ENCODE data around the gene PYDC1. TPM values are rescaled to one million over a fixed set of nuclear protein-coding genes. Genes with fewer than 3 reads are reported as not detected.
A peak's percentile ranks its signal among the peaks of the same experiment; 100 is the strongest.

The PYDC1 gene
- total and polyA plus RNA-seq, 2 of the 13 experiments (the other 11 are each of a cell fraction or from before 2014, with no cell fraction given), result not detected

GRCh38 chr16:31215287-31216162, 1.4 kb downstream of the PYDC1 start (continued):
- 0 out of 2 replicates have a peak, but pooled peaks have one; percentile 33 for TF ChIP-seq SP5 (CRISPR knock-in tag; IDR thresholded peaks at IDR 0.05; ENCODE audit: borderline replicate concordance, low read depth)
- 0 out of 2 replicates have a peak, but pooled peaks have one; percentile 45 for TF ChIP-seq MTF2 (CRISPR knock-in tag; IDR thresholded peaks at IDR 0.05; ENCODE audit: borderline replicate concordance)
- TF ChIP-seq NBN (conservative IDR thresholded peaks at IDR 0.05), result no peak
- no peak for TF ChIP-seq GLI4 (CRISPR knock-in tag; IDR thresholded peaks at IDR 0.05; ENCODE audit: borderline replicate concordance)
- no peak for TF ChIP-seq ZNF343 (CRISPR knock-in tag; IDR thresholded peaks at IDR 0.05)
- TF ChIP-seq, protein P1, sequence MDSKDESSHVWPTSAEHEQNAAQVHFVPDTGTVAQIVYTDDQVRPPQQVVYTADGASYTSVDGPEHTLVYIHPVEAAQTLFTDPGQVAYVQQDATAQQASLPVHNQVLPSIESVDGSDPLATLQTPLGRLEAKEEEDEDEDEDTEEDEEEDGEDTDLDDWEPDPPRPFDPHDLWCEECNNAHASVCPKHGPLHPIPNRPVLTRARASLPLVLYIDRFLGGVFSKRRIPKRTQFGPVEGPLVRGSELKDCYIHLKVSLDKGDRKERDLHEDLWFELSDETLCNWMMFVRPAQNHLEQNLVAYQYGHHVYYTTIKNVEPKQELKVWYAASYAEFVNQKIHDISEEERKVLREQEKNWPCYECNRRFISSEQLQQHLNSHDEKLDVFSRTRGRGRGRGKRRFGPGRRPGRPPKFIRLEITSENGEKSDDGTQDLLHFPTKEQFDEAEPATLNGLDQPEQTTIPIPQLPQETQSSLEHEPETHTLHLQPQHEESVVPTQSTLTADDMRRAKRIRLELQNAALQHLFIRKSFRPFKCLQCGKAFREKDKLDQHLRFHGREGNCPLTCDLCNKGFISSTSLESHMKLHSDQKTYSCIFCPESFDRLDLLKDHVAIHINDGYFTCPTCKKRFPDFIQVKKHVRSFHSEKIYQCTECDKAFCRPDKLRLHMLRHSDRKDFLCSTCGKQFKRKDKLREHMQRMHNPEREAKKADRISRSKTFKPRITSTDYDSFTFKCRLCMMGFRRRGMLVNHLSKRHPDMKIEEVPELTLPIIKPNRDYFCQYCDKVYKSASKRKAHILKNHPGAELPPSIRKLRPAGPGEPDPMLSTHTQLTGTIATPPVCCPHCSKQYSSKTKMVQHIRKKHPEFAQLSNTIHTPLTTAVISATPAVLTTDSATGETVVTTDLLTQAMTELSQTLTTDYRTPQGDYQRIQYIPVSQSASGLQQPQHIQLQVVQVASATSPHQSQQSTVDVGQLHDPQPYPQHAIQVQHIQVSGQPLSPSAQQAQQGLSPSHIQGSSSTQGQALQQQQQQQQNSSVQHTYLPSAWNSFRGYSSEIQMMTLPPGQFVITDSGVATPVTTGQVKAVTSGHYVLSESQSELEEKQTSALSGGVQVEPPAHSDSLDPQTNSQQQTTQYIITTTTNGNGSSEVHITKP (CRISPR knock-in tag; IDR thresholded peaks at IDR 0.05; ENCODE audit: low read depth), result peak; percentile 83

DNA sequence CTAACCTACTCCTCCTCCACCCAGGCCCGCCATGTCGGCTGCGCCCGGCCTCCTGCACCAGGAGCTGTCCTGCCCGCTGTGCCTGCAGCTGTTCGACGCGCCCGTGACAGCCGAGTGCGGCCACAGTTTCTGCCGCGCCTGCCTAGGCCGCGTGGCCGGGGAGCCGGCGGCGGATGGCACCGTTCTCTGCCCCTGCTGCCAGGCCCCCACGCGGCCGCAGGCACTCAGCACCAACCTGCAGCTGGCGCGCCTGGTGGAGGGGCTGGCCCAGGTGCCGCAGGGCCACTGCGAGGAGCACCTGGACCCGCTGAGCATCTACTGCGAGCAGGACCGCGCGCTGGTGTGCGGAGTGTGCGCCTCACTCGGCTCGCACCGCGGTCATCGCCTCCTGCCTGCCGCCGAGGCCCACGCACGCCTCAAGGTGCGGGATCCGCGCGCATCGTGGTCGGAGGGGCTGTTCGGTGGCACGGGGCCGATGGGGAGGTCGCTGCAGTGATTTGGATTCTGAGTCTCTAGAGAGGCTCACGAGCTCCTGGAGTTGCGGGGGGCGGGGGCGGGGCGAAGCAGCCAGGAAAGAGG, 2.1 kb downstream of the PYDC1 start:
- POLR2A ChIA-PET, result interaction anchor here (2.3 kb wide), 1 partner anchor 35 kb away, joined by 11 read pairs; the partner anchor contains the start of gene FUS
- H3K9ac ChIP-seq (ENCODE audit: insufficient read depth, low read depth, low read length), result no peak overlapping the region
- DNase-seq (ENCODE audit: low spot score), result no peak
- H3K4me1 ChIP-seq (ENCODE audit: insufficient read depth, low read length), result peaks cover 12% of the 10 kb centered on the region
- no TSS peak for BruUV-seq (replicated peaks)
- CTCF ChIA-PET (ENCODE audit: low intra/inter-chr PET ratio, low total read pairs), result no interaction called here
- no peak overlapping the region; the same call in 1 of the 2 replicates for H3K4me2 ChIP-seq (ENCODE audit: low read depth, low read length)
- no peaks in the 10 kb centered on the region for H3K79me2 ChIP-seq (ENCODE audit: insufficient read depth, low read length)
- H4K20me1 ChIP-seq (ENCODE audit: insufficient read depth, low read length), result no peaks in the 10 kb centered on the region
- in situ Hi-C loops (cut with HindIII; ENCODE audit: extremely low pct_ligation_motif_present, low pct_unique_long_range_greater_than_20kb), result loop anchor here (25.0 kb wide), 2 partner anchors 223 to 648 kb away; partner anchors contain the start of genes COX6A2, ZNF267 and ZNF843
- H3K4me3 ChIP-seq (replicated peaks in 1 of 3; ENCODE audit: insufficient read depth in 1 of 3, low read depth in 2 of 3, low read length in 3 of 3), result peak overlapping the region in 1 of 3 experiments; percentile 69; a peak in 1 of 6 replicates
- no peaks in the 10 kb centered on the region for H3K36me3 ChIP-seq (replicated peaks in 1 of 2; ENCODE audit: control insufficient read depth in 1 of 2, insufficient read depth in 2 of 2, low read length in 2 of 2)
- no peak overlapping the region for H3K27ac ChIP-seq (ENCODE audit: extremely low read length, insufficient read depth, low read length)
- ATAC-seq, result no peak; the same call in 2 of the 3 replicates
- no peaks in the 10 kb centered on the region for H3K9me3 ChIP-seq (ENCODE audit: low read length)
- WGBS (ENCODE audit: low lambda C conversion rate), result 64% methylated on average over 39 of the region's 58 CpGs
- no peak for FAIRE-seq
- H3K27me3 ChIP-seq (ENCODE audit: control insufficient read depth in 1 of 2, insufficient read depth in 2 of 2, low read length in 2 of 2), result peaks cover 18 to 57% of the 10 kb centered on the region in 2 experiments
- no peak overlapping the region for H2AFZ ChIP-seq (ENCODE audit: low read length)
- intact Hi-C loops (cut with micrococcal nuclease; ENCODE audit: unreplicated experiment), result no loop called here
- no peak for TF ChIP-seq ZNF501 (CRISPR knock-in tag; IDR thresholded peaks at IDR 0.05)
- no peak for TF ChIP-seq NR2C2 (CRISPR knock-in tag; IDR thresholded peaks at IDR 0.05; ENCODE audit: borderline replicate concordance)
- TF ChIP-seq BCL6 (CRISPR knock-in tag; IDR thresholded peaks at IDR 0.05), result no peak
- no peak for TF ChIP-seq TAF15 (IDR thresholded peaks at IDR 0.05; ENCODE audit: low read depth, low read length, poor library complexity, severe bottlenecking)
- TF ChIP-seq, protein P2, sequence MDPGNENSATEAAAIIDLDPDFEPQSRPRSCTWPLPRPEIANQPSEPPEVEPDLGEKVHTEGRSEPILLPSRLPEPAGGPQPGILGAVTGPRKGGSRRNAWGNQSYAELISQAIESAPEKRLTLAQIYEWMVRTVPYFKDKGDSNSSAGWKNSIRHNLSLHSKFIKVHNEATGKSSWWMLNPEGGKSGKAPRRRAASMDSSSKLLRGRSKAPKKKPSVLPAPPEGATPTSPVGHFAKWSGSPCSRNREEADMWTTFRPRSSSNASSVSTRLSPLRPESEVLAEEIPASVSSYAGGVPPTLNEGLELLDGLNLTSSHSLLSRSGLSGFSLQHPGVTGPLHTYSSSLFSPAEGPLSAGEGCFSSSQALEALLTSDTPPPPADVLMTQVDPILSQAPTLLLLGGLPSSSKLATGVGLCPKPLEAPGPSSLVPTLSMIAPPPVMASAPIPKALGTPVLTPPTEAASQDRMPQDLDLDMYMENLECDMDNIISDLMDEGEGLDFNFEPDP (CRISPR knock-in tag; conservative IDR thresholded peaks at IDR 0.05), result no peak
- TF ChIP-seq ARHGAP35 (CRISPR knock-in tag; IDR thresholded peaks at IDR 0.05; ENCODE audit: borderline replicate concordance), result no peak

All from HepG2 (cell line).